BLaER1 treated with 17β-estradiol and CSF1 and Interleukin-3, amounts not matched to agents 10 nM and 100 nM (cell line): Measurements from ENCODE around the gene ZBTB7C.

Experiments used
- H3K27ac ChIP-seq, 11 experiments: shearing (Covaris generic); formaldehyde crosslinking; 2 replicates each; pipeline ENCODE4 v1.8.1; 2022
- H3K27me3 ChIP-seq, 11 experiments: shearing (Covaris generic); formaldehyde crosslinking; 2 replicates each; pipeline ENCODE4 v1.8.1; 2022
- H3K36me3 ChIP-seq, 11 experiments: shearing (Covaris generic); formaldehyde crosslinking; 2 replicates each; pipeline ENCODE4 v1.8.1; 2022
- H3K4me1 ChIP-seq, 10 experiments: shearing (Covaris generic); formaldehyde crosslinking; 2 replicates each; pipeline ENCODE4 v1.8.1; 2022
- H3K4me2 ChIP-seq, 11 experiments: shearing (Covaris generic); formaldehyde crosslinking; 2 replicates each; pipeline ENCODE4 v1.8.1; 2022
- H3K4me3 ChIP-seq, 10 experiments: shearing (Covaris generic); formaldehyde crosslinking; 2 replicates each; pipeline ENCODE4 v1.8.1; 2022
- H3K9ac ChIP-seq, 11 experiments: shearing (Covaris generic); formaldehyde crosslinking; 2 replicates each; pipeline ENCODE4 v1.8.1; 2022
- H3K9me3 ChIP-seq, 11 experiments: shearing (Covaris generic); formaldehyde crosslinking; replicated peaks in 1 of 11; 2 replicates each; pipeline ENCODE4 v1.8.1; 2022
- H4K20me1 ChIP-seq, 11 experiments: shearing (Covaris generic); formaldehyde crosslinking; 2 replicates each; pipeline ENCODE4 v1.8.1; 2022
- Cebpa-rat ChIP-seq, 11 experiments: shearing (Covaris generic); IDR thresholded peaks; 2 replicates each; pipeline ENCODE4 v1.8.1; 2022

Gene ZBTB7C

GRCh38 chr18:48023334-48024008 lies 385.7 kb downstream of the ZBTB7C start:
- no peak overlapping the region for H3K4me2 ChIP-seq
- H3K36me3 ChIP-seq: no peaks in the 10 kb centered on the region
- H3K27me3 ChIP-seq: no peaks in the 10 kb centered on the region
- H3K9me3 ChIP-seq: no peaks in the 10 kb centered on the region
- H3K4me3 ChIP-seq: no peak overlapping the region
- peaks cover 14 to 26% (median 19%) of the 10 kb centered on the region in 10 experiments for H3K4me1 ChIP-seq
- H3K9ac ChIP-seq: no peak overlapping the region; a peak in 1 of 22 replicates
- no peaks in the 10 kb centered on the region for H4K20me1 ChIP-seq
- no peak overlapping the region for H3K27ac ChIP-seq
- no peak for TF ChIP-seq Cebpa-rat (IDR thresholded peaks at IDR 0.05)

GRCh38 chr18:48022531-48023329 lies 386.5 kb downstream of the ZBTB7C start:
- peaks cover 7 to 23% (median 12%) of the 10 kb centered on the region in 10 experiments for H3K4me1 ChIP-seq
- no peaks in the 10 kb centered on the region for H3K36me3 ChIP-seq
- no peaks in the 10 kb centered on the region for H3K9me3 ChIP-seq
- no peak overlapping the region for H3K27ac ChIP-seq
- peak overlapping the region in 8 of 11 experiments; percentile 3 to 60 (median 12); a peak in 9 of 22 replicates for H3K4me2 ChIP-seq
- no peak overlapping the region; a peak in 1 of 22 replicates for H3K9ac ChIP-seq
- no peaks in the 10 kb centered on the region for H4K20me1 ChIP-seq
- H3K4me3 ChIP-seq: no peak overlapping the region
- TF ChIP-seq Cebpa-rat (IDR thresholded peaks at IDR 0.05): no peak
- no peaks in the 10 kb centered on the region for H3K27me3 ChIP-seq

GRCh38 chr18:48022021-48022420 lies 387.2 kb downstream of the ZBTB7C start:
- peaks cover 0 to 16% (median 5%) of the 10 kb centered on the region in 10 experiments; a peak in 11 of 20 replicates for H3K4me1 ChIP-seq
- no peak for TF ChIP-seq Cebpa-rat (IDR thresholded peaks at IDR 0.05)
- H3K4me2 ChIP-seq: peak overlapping the region in 5 of 11 experiments; percentile 6 to 60 (median 10); a peak in 4 of 22 replicates

GRCh38 chr18:48021273-48021914 lies 387.8 kb downstream of the ZBTB7C start:
- H3K9ac ChIP-seq: no peak overlapping the region
- H3K4me1 ChIP-seq: peaks cover 0 to 15% (median 5%) of the 10 kb centered on the region in 10 experiments; a peak in 9 of 20 replicates
- no peak overlapping the region for H3K4me2 ChIP-seq
- TF ChIP-seq Cebpa-rat (IDR thresholded peaks at IDR 0.05): no peak
- H3K9me3 ChIP-seq: no peaks in the 10 kb centered on the region
- H3K27me3 ChIP-seq: no peaks in the 10 kb centered on the region
- H3K4me3 ChIP-seq: no peak overlapping the region
- H3K36me3 ChIP-seq: no peaks in the 10 kb centered on the region
- H3K27ac ChIP-seq: no peak overlapping the region
- H4K20me1 ChIP-seq: no peaks in the 10 kb centered on the region

More at GRCh38 chr18:48022021-48022420, 387.2 kb downstream of the ZBTB7C start:
- no peaks in the 10 kb centered on the region for H4K20me1 ChIP-seq
- H3K27me3 ChIP-seq: no peaks in the 10 kb centered on the region
- no peak overlapping the region for H3K9ac ChIP-seq
- no peak overlapping the region for H3K27ac ChIP-seq
- no peaks in the 10 kb centered on the region for H3K9me3 ChIP-seq
- no peak overlapping the region for H3K4me3 ChIP-seq
- no peaks in the 10 kb centered on the region for H3K36me3 ChIP-seq

GRCh38 chr18:48020337-48021250 lies 388.6 kb downstream of the ZBTB7C start:
- Histone ChIP-seq H3K27me3 (no peaks in the 10 kb centered on the region), H3K36me3 (no peaks in the 10 kb centered on the region), H3K9me3 (peaks cover 0 to 5% (median under 1%) of the 10 kb centered on the region in 11 experiments; a peak in 1 of 22 replicates), H3K4me2 (no peak overlapping the region; a peak in 1 of 22 replicates), H3K27ac (no peak overlapping the region), H3K4me1 (peaks cover 0 to 15% (median 5%) of the 10 kb centered on the region in 10 experiments; a peak in 9 of 20 replicates), H3K9ac (no peak overlapping the region), H3K4me3 (no peak overlapping the region), H4K20me1 (no peaks in the 10 kb centered on the region)
- TF ChIP-seq Cebpa-rat (IDR thresholded peaks at IDR 0.05): no peak

DNA sequence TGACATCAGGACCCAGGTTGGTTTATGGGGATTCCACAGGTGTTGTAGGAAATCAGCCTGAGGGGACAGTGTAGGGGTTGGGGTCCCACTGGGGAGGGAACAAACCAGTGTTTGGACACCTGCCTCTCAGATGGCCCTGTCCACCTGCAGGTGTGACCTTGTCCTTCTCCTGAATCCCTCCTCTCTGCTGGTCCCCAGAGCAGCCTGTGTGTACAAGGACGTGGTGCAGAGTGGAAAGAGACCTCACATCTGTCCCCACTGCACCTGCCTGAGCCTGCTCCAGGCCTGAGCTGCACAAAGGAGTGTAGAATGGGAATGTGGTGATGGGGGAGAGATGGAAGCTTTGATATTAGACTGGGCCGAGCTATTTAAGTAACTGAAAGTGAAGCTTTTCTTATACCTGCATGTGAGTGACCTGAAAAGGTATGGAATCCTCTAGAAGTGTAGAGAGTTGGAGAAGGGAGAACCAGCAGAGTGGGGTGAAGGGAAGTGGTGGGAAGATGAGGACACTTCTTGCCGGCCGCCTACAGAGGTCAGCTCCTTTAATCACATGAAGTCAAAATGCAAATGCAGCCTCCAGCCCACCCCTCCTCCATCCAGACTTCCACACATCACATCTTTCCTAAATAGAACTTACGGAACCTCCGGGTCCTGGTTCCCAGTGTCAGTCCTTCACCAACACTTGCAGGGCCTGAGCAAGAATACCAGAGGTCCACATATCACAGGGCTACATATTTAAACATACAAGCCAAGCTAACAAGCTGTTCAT lies 389.4 kb downstream of the ZBTB7C start:
- Histone ChIP-seq H3K4me3 (no peak overlapping the region), H3K9me3 (peaks cover 2 to 10% (median 6%) of the 10 kb centered on the region in 11 experiments; a peak in 11 of 22 replicates), H3K4me2 (no peak overlapping the region; a peak in 2 of 22 replicates), H3K27ac (no peak overlapping the region), H4K20me1 (no peaks in the 10 kb centered on the region), H3K27me3 (no peaks in the 10 kb centered on the region), H3K4me1 (peaks cover 0 to 14% (median 5%) of the 10 kb centered on the region in 10 experiments; a peak in 9 of 20 replicates), H3K36me3 (no peaks in the 10 kb centered on the region), H3K9ac (no peak overlapping the region)
- TF ChIP-seq Cebpa-rat (IDR thresholded peaks at IDR 0.05): no peak

- no peak overlapping the region for H3K4me3 ChIP-seq
- no peak for TF ChIP-seq Cebpa-rat (IDR thresholded peaks at IDR 0.05)
Measured at GRCh38 chr18:48018851-48019250, 390.3 kb downstream of the ZBTB7C start.

More at GRCh38 chr18:48018851-48019250, 390.3 kb downstream of the ZBTB7C start:
- Histone ChIP-seq H3K9ac (no peak overlapping the region), H3K27me3 (no peaks in the 10 kb centered on the region), H3K9me3 (peaks cover 5 to 14% (median 7%) of the 10 kb centered on the region in 11 experiments; a peak in 12 of 22 replicates), H3K4me1 (peaks cover 0 to 14% (median 5%) of the 10 kb centered on the region in 10 experiments; a peak in 9 of 20 replicates), H3K27ac (no peak overlapping the region), H3K4me2 (peak overlapping the region in 2 of 11 experiments; percentile 31 to 40; a peak in 3 of 22 replicates), H4K20me1 (no peaks in the 10 kb centered on the region), H3K36me3 (no peaks in the 10 kb centered on the region)
